Natural killer cell (primary cell): ENCODE results near the gene KLK13. TPM values are rescaled to one million over a fixed set of nuclear protein-coding genes. Genes with fewer than 3 reads are reported as not detected.

Source experiments
- ATAC-seq, 3 donors: fragments of 150-1000 bp in 2 of 3; fragments of 200-7000 bp in 1 of 3; cut with Tn5 transposase; 1 replicate in 1 of 3; 2 replicates in 2 of 3; pipeline ENCODE4 v1.10.0; 2021; ENCODE audit warnings: mild to moderate bottlenecking in 2 of 3, moderate library complexity in 2 of 3
- DNase-seq, 2 donors: peaks; one replicate each; pipeline versions ENCODE4 v3.0.0 to v3.0.0-alpha.2; 2013 to 2021; ENCODE audit warnings: mixed read lengths in 1 of 2
- H3K27ac ChIP-seq: one replicate; pipeline ENCODE4 v1.5.1; 2013; ENCODE audit warnings: mild to moderate bottlenecking, low read length
- H3K27me3 ChIP-seq: one replicate; pipeline ENCODE4 v1.6.1; 2013; ENCODE audit warnings: low read length; ENCODE audit not compliant: control insufficient read depth, insufficient read depth
- H3K36me3 ChIP-seq: one replicate; pipeline ENCODE4 v1.6.1; 2013; ENCODE audit warnings: low read length; ENCODE audit not compliant: control insufficient read depth, insufficient read depth
- H3K4me1 ChIP-seq: one replicate; pipeline ENCODE4 v1.6.1; 2013; ENCODE audit warnings: low read length; ENCODE audit not compliant: control insufficient read depth, insufficient read depth
- H3K4me3 ChIP-seq: one replicate; pipeline ENCODE4 v1.5.1; 2013; ENCODE audit warnings: low read length
- H3K9me3 ChIP-seq: one replicate; pipeline ENCODE4 v1.6.1; 2013; ENCODE audit warnings: low read length; ENCODE audit not compliant: control insufficient read depth, insufficient read depth
- H3K27ac Mint-ChIP-seq, 2 donors: one replicate each; pipeline ENCODE4 v1.8.0; 2022; ENCODE audit warnings: mild to moderate bottlenecking in 2 of 2, mixed read lengths in 2 of 2, moderate library complexity in 1 of 2
- H3K27me3 Mint-ChIP-seq, 2 donors: one replicate each; pipeline ENCODE4 v1.8.0; 2022; ENCODE audit warnings: low read depth in 2 of 2, mixed read lengths in 2 of 2
- H3K36me3 Mint-ChIP-seq: one replicate; pipeline ENCODE4 v1.8.0; 2022; ENCODE audit warnings: mixed read lengths
- H3K4me1 Mint-ChIP-seq, 2 donors: one replicate each; pipeline ENCODE4 v1.8.0; 2022; ENCODE audit warnings: mixed read lengths in 2 of 2
- H3K4me3 Mint-ChIP-seq: one replicate; pipeline ENCODE4 v1.8.0; 2022; ENCODE audit warnings: mild to moderate bottlenecking, moderate library complexity, mixed read lengths
- H3K9me3 Mint-ChIP-seq, 2 donors: one replicate each; pipeline ENCODE4 v1.8.0; 2022; ENCODE audit warnings: mixed read lengths in 2 of 2
- WGBS: methylation state at CpG from one replicate; pipeline ENCODE4 v1.1.7; 2013; ENCODE audit warnings: missing lambda C conversion rate; ENCODE audit not compliant: insufficient coverage; 5-methylcytosine and 5-hydroxymethylcytosine counted together
- intact Hi-C: fragments of 100-400 bp; cut with micrococcal nuclease; formaldehyde crosslinking; loops from one replicate; pipeline ENCODE4 v1.14.2; 2022
- total RNA-seq, 4 donors: library from RNA; stranded (reverse); fragments of 120-200 nt in 1 of 4; gene quantifications; one replicate each; pipeline versions ENCODE4 v1.2.3 to v1.2.4, GENCODE V29; 2013 to 2022
- TF ChIP-seq, protein P1 (sequence below): fragments of 200-600 bp; IDR thresholded peaks from one replicate; pipeline ENCODE4 v1.8.0; 2022; ENCODE audit warnings: antibody characterized with exemption

KLK13 gene
- total RNA-seq, 3 donors from 2014 or later (not counting 1 experiment from before 2014, with no cell fraction given), result not detected

DNA sequence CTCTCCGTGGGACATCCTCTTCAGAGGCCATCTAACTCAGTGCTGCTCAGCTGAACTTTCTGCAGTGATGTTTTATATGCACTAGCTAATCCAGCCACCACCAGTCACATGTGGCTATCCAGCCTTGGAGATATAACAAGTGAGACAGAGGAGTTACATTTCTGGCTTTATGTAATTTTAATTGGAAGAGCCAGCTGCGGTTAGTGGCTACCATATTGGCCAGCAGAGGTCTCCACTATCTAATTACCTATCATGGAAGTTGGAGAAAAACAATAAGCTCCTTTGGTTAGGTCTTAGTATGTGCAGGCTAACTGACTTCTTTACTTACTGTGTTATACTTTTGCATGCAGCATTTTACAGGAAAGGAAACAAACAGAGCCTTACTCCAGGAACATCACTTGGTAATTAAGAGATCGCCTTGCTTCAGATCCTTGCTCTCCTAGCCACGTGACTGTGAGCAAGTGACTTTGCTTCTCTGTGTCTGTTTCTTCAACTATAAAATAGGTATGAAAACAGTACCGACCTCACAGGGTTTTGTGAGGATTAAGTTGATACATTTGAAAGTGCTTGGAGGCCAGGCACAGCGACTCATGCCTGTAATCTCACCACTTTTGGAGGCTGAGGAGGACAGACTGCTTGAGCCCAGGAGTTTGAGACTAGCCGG, 43.8 kb downstream of the KLK13 start:
- intact Hi-C loops, result loop anchor here (1.0 to 5.0 kb wide), 2 partner anchors 71 to 148 kb away; no protein-coding TSS in a partner anchor
- no peak overlapping the region for H3K4me3 Mint-ChIP-seq
- Histone ChIP-seq H3K4me3 (no peak overlapping the region), H3K4me1 (peaks cover 28% of the 10 kb centered on the region), H3K9me3 (no peaks in the 10 kb centered on the region), H3K27ac (no peak overlapping the region), H3K36me3 (no peaks in the 10 kb centered on the region), H3K27me3 (peaks cover 26% of the 10 kb centered on the region)
- H3K27ac Mint-ChIP-seq, result no peak overlapping the region
- H3K27me3 Mint-ChIP-seq, result peaks cover 30 to 37% of the 10 kb centered on the region in 2 donors
- H3K9me3 Mint-ChIP-seq, result no peaks in the 10 kb centered on the region
- TF ChIP-seq, protein P1, sequence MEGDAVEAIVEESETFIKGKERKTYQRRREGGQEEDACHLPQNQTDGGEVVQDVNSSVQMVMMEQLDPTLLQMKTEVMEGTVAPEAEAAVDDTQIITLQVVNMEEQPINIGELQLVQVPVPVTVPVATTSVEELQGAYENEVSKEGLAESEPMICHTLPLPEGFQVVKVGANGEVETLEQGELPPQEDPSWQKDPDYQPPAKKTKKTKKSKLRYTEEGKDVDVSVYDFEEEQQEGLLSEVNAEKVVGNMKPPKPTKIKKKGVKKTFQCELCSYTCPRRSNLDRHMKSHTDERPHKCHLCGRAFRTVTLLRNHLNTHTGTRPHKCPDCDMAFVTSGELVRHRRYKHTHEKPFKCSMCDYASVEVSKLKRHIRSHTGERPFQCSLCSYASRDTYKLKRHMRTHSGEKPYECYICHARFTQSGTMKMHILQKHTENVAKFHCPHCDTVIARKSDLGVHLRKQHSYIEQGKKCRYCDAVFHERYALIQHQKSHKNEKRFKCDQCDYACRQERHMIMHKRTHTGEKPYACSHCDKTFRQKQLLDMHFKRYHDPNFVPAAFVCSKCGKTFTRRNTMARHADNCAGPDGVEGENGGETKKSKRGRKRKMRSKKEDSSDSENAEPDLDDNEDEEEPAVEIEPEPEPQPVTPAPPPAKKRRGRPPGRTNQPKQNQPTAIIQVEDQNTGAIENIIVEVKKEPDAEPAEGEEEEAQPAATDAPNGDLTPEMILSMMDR, result peak; percentile 48
- H3K4me1 Mint-ChIP-seq, result peaks cover 17 to 23% of the 10 kb centered on the region in 2 donors
- H3K36me3 Mint-ChIP-seq, result no peaks in the 10 kb centered on the region
- DNase-seq, result peak in 1 of 2 donors; percentile 50
- peak in 2 of 3 donors; percentile 24 to 37 for ATAC-seq
- 67% methylated on average over 6 of the region's 7 CpGs for whole genome bisulfite sequencing

DNA sequence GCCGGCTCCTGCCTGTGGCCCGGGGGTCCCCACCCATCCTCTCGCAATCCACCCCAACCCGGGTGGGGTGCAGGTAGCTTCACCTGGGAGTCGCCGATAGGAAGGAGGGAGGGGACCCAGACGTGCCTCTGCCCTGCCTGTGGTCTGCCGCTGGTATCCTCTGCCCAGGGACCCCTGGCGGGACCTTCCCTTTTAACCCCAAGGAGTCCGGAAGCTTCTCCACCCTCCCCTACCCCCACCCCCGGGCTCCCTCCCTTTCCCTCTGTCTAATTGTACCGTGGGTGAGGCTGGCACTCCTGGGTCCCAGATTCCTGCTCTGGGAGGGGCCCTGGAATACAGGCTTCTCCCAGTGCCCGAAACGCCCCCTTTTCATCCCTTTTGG, 45.4 kb downstream of the KLK13 start, which contains the start of gene KLK10:
Gene KLK10, minus strand, starts transcription at position 166 of the 382 bp plus-strand sequence. CDS start 579 bp downstream, outside the sequence.
- TF ChIP-seq, protein P1, result no peak
- peaks cover 44 to 49% of the 10 kb centered on the region in 2 donors for H3K27me3 Mint-ChIP-seq
- Histone ChIP-seq H3K27ac (no peak within 1 kb of the TSS), H3K27me3 (peaks cover 26% of the 10 kb centered on the region), H3K4me3 (no peak within 1 kb of the TSS), H3K36me3 (no peaks in the 10 kb centered on the region), H3K9me3 (no peaks in the 10 kb centered on the region), H3K4me1 (peaks cover 28% of the 10 kb centered on the region)
- intact Hi-C loops, result no loop called here
- ATAC-seq, result no peak
- no peaks in the 10 kb centered on the region for H3K36me3 Mint-ChIP-seq
- H3K27ac Mint-ChIP-seq, result no peak within 1 kb of the TSS
- peak within 1 kb of the TSS; percentile 85 for H3K4me3 Mint-ChIP-seq
- H3K4me1 Mint-ChIP-seq, result peaks cover 17 to 23% of the 10 kb centered on the region in 2 donors
- H3K9me3 Mint-ChIP-seq, result no peaks in the 10 kb centered on the region
- WGBS, result 8% methylated on average over 12 of the region's 14 CpGs
- no peak for DNase-seq

DNA sequence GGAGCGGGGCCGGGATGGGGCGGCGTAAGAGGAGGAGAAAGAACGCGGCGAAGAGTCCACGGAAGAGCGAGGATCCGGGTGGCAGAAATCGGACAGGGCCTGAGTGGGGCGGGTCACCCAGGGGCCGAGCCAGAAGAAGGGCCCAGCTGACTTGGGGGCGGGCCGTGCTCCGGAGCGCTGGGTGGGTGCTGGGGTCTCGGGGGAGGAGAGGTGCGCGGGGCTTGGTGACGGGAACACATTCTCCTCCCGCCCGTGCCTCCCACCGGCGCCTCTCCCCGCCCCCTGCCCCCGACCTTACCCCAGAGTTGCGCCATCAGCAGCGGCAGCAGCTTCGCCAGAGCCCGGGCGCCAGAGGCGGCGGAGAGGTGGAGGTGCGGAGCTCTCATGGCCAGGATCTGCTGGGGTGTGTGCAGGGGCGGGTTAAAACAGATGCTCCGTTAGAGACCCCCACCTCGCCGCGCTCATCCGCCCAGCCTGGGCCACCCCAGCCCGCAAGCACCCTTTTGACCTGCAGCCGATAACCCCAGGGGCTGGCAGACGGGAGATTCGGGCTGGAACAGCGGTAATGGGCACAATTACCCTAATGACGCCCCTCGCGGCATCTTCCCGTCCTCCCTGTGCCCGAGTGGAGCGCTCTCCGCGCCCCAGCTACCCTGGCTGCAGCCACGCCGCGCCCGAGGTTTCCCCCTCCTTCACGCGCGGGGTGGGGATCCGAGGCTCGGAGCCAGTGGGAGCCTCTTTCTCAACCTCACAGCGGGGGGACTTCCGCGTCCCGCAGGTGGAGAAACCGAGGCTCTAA, 45.9 kb downstream of the KLK13 start:
- Mint-ChIP-seq H3K4me1 (peaks cover 17 to 23% of the 10 kb centered on the region in 2 donors), H3K4me3 (peak overlapping the region; percentile 85), H3K27me3 (peaks cover 50 to 54% of the 10 kb centered on the region in 2 donors), H3K36me3 (no peaks in the 10 kb centered on the region), H3K9me3 (no peaks in the 10 kb centered on the region), H3K27ac (no peak overlapping the region)
- no peak overlapping the region for H3K27ac ChIP-seq
- no peaks in the 10 kb centered on the region for H3K9me3 ChIP-seq
- no peak overlapping the region for H3K4me3 ChIP-seq
- intact Hi-C loops, result no loop called here
- TF ChIP-seq, protein P1, result no peak
- 3% methylated on average over 63 of the region's 68 CpGs for WGBS
- H3K27me3 ChIP-seq, result peaks cover 25% of the 10 kb centered on the region
- ATAC-seq (peak in 2 of 3 donors; percentile 29 to 39), DNase-seq (no peak)
- H3K36me3 ChIP-seq, result no peaks in the 10 kb centered on the region
- peaks cover 28% of the 10 kb centered on the region for H3K4me1 ChIP-seq
